Measurements from ENCODE around the gene CDK18.

DNA sequence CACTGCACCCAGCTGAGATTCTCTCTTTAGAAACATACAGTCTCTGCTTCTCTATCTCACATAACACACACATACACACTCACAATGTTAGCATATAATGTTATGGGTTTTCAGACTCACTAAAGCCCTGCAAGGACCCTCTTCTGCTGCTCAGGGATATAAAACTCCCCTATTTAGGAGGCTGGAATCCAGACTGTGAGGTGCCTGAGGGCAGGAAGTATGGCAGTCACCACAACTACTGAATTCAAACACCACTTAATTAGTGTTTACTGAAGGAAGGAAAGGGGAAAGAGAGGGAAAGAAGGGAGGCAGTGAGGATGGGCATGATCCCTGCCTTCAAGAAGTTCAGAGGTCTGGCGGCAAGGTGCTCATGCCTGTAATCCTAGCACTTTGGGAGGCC is 7.8 kb upstream of the CDK18 start:
- TF ChIP-seq, protein P1, sequence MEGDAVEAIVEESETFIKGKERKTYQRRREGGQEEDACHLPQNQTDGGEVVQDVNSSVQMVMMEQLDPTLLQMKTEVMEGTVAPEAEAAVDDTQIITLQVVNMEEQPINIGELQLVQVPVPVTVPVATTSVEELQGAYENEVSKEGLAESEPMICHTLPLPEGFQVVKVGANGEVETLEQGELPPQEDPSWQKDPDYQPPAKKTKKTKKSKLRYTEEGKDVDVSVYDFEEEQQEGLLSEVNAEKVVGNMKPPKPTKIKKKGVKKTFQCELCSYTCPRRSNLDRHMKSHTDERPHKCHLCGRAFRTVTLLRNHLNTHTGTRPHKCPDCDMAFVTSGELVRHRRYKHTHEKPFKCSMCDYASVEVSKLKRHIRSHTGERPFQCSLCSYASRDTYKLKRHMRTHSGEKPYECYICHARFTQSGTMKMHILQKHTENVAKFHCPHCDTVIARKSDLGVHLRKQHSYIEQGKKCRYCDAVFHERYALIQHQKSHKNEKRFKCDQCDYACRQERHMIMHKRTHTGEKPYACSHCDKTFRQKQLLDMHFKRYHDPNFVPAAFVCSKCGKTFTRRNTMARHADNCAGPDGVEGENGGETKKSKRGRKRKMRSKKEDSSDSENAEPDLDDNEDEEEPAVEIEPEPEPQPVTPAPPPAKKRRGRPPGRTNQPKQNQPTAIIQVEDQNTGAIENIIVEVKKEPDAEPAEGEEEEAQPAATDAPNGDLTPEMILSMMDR (optimal IDR thresholded peaks at IDR 0.05 in 1 of 3, IDR thresholded peaks at IDR 0.05 in 1 of 3, conservative IDR thresholded peaks at IDR 0.05 in 1 of 3; ENCODE audit: extremely low read depth in 1 of 3, insufficient read depth in 2 of 3, low read length in 3 of 3) = no peak
- TF ChIP-seq EZH2 (IDR thresholded peaks at IDR 0.05; ENCODE audit: low read length) = no peak

Data from keratinocyte (primary cell).